HL-60 (cell line): ENCODE measurements around the gene GINS2.

Source experiments
- DNase-seq, 2 experiments: peaks; one replicate each; pipeline ENCODE4 v3.0.0-alpha.2; 2010 to 2020; ENCODE audit warnings: low read depth in 1 of 2, low spot score in 1 of 2
- H3K27ac ChIP-seq: fragments of 250-450 bp; sonication (Bioruptor Pico); replicated peaks from 2 replicates; pipeline ENCODE4 v1.5.1; 2020; ENCODE audit warnings: mild to moderate bottlenecking, moderate library complexity
- H3K27me3 ChIP-seq: fragments of 250-450 bp; sonication (Bioruptor Pico); 2 replicates; pipeline ENCODE4 v1.5.1; 2021; ENCODE audit warnings: mild to moderate bottlenecking, moderate library complexity; ENCODE audit not compliant: insufficient read depth, poor library complexity, severe bottlenecking
- H3K4me3 ChIP-seq: replicated peaks from 2 replicates; pipeline ENCODE4 v1.5.1; 2011; ENCODE audit warnings: mild to moderate bottlenecking, control low read depth, low read length; ENCODE audit not compliant: insufficient read depth
- CTCF ChIP-seq: IDR thresholded peaks from one replicate; pipeline ENCODE4 v1.5.1; 2011; ENCODE audit warnings: low read length, control low read depth, inconsistent platforms; ENCODE audit not compliant: insufficient read depth
- GABPA ChIP-seq: IDR thresholded peaks from 2 replicates; pipeline ENCODE4 v1.6.1; 2012; ENCODE audit warnings: low read depth
- POLR2AphosphoS5 ChIP-seq: IDR thresholded peaks from 2 replicates; pipeline ENCODE4 v1.6.1; 2012; ENCODE audit warnings: low read depth
- SPI1 ChIP-seq: IDR thresholded peaks from 2 replicates; pipeline ENCODE4 v1.6.1; 2012; ENCODE audit warnings: low read depth, mild to moderate bottlenecking, borderline replicate concordance
- TF ChIP-seq, protein P1 (sequence below): IDR thresholded peaks from 2 replicates; pipeline ENCODE4 v1.6.1; 2012; ENCODE audit warnings: low read depth; ENCODE audit not compliant: insufficient replicate concordance

GINS2 gene

DNA sequence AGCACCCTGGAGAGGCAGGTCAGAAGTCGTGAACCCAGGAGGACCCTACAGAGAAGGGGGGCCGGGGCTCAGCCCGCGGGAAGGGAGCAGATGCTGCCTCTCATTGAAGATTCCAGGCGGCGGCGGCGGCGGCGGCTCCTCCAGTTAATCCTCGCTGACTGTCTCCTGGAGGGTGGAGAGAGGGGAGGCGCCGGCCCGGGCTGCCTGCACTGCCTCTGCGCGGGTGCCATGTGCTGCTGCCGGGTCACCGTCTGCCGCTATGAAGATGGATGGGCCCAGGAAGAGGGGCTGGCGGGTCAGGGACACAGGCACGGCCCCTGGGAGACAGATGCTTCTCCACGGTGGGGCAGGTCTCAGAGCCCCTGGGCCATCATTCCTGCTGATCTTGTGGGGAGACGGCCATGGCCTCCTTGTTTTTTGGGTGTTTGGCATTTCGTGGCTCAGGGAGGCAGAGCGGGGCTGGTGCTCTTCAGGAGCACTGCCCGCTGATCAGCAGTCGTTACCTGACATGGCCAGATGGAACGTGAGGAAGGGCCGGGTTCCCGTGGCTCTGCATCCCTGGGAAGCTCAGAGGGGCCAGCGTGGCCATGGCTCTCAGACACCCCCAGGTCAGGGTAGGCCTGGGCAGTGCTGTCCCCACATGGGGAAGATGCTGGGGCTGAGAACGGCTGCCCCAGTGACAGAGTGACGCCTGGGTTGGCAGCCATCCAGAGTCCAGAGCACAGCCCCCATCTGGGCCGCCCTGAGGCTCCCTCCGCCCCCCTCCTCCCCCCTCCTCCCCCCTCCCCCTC is 36.1 kb downstream of the GINS2 start:
- H3K27ac ChIP-seq = no peak overlapping the region
- no peaks in the 10 kb centered on the region for H3K27me3 ChIP-seq
- DNase-seq = peak in 1 of 2 experiments; percentile 27
- H3K4me3 ChIP-seq = no peak overlapping the region
- TF ChIP-seq, protein P1, sequence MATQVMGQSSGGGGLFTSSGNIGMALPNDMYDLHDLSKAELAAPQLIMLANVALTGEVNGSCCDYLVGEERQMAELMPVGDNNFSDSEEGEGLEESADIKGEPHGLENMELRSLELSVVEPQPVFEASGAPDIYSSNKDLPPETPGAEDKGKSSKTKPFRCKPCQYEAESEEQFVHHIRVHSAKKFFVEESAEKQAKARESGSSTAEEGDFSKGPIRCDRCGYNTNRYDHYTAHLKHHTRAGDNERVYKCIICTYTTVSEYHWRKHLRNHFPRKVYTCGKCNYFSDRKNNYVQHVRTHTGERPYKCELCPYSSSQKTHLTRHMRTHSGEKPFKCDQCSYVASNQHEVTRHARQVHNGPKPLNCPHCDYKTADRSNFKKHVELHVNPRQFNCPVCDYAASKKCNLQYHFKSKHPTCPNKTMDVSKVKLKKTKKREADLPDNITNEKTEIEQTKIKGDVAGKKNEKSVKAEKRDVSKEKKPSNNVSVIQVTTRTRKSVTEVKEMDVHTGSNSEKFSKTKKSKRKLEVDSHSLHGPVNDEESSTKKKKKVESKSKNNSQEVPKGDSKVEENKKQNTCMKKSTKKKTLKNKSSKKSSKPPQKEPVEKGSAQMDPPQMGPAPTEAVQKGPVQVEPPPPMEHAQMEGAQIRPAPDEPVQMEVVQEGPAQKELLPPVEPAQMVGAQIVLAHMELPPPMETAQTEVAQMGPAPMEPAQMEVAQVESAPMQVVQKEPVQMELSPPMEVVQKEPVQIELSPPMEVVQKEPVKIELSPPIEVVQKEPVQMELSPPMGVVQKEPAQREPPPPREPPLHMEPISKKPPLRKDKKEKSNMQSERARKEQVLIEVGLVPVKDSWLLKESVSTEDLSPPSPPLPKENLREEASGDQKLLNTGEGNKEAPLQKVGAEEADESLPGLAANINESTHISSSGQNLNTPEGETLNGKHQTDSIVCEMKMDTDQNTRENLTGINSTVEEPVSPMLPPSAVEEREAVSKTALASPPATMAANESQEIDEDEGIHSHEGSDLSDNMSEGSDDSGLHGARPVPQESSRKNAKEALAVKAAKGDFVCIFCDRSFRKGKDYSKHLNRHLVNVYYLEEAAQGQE = no peak
- TF ChIP-seq GABPA (no peak), POLR2AphosphoS5 (no peak), CTCF (no peak), SPI1 (no peak)

DNA sequence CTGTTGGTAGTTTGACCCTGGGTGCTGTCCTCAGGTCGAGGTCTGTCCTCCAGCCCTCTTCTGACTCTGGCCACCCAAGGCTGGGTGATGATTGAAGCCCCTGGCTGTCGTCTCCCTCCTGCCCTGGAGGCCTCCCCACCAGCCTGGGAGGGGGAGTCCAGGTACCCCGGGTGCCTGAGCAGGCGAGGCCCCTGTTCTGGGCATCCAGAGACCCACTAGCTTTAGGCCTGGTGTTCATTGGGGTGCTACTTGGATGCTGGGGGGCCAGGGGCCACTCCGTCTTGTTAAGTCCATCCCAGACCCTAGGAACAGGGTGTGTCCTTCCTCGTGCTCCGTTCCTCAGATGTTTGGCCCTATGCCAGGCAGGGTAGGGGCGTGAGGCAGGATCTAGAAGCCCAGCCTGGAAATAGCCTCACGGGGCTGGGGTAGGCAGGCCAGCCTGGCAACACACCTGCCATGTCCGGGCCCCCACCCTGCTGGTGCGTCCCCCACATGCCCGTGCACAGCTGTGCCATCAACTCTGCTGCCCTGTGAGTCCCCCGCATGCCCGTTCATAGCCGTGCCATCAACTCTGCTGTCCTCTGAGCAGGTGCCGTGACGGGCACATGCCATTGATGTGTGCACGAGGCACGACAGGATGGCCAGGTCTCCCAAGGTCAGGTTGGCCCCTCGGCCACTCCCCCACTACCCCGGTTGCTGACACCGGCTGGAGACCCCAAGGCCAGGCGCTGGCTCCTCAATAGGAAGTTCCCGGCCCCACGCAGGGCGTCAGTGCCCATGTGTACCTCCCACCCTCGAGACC is 36.9 kb downstream of the GINS2 start:
- no peak for DNase-seq

More for the DNA sequence above, 36.9 kb downstream of the GINS2 start:
- TF ChIP-seq GABPA (no peak), CTCF (no peak), SPI1 (no peak), POLR2AphosphoS5 (no peak)
- TF ChIP-seq, protein P1 = no peak
- Histone ChIP-seq H3K4me3 (no peak overlapping the region), H3K27ac (no peak overlapping the region), H3K27me3 (no peaks in the 10 kb centered on the region)
